ENCODE measurements around the gene LAMA2. TPM values are rescaled to one million over a fixed set of nuclear protein-coding genes. Genes with fewer than 3 reads are reported as not detected.

The LAMA2 gene
- 10 to 100 TPM; 30.8 to 46.0 (median 32.6) TPM for polyA plus RNA-seq (ENCODE audit: insufficient read length in 4 of 4)

GRCh38 chr6:128882991-128883611 lies at the start of gene LAMA2:
TSS of gene LAMA2 (plus strand) at chr6:128883138. CDS start at chr6:128883246, 108 bp downstream.
- DNase-seq (ENCODE audit: low read depth in 4 of 4, low spot score in 3 of 4) = peak; percentile 57 to 68 (median 61)

- DNase-seq (ENCODE audit: low read depth in 4 of 4, low spot score in 3 of 4) = no peak
Measured at GRCh38 chr6:128836761-128837160, 46.2 kb upstream of the LAMA2 start.

GRCh38 chr6:128841518-128841917 lies 41.4 kb upstream of the LAMA2 start:
- DNase-seq (ENCODE audit: low read depth in 4 of 4, low spot score in 3 of 4) = no peak

GRCh38 chr6:128844598-128844997 lies 38.3 kb upstream of the LAMA2 start:
- DNase-seq (ENCODE audit: low read depth in 4 of 4, low spot score in 3 of 4) = no peak

GRCh38 chr6:128847431-128848210 lies 35.3 kb upstream of the LAMA2 start:
- no peak for DNase-seq (ENCODE audit: low read depth in 4 of 4, low spot score in 3 of 4)

- no peak for DNase-seq (ENCODE audit: low read depth in 4 of 4, low spot score in 3 of 4)
Measured at GRCh38 chr6:128848212-128848935, 34.6 kb upstream of the LAMA2 start.

- no peak for DNase-seq (ENCODE audit: low read depth in 4 of 4, low spot score in 3 of 4)
Measured at GRCh38 chr6:128855581-128856085, 27.3 kb upstream of the LAMA2 start.

GRCh38 chr6:128857806-128858205 lies 25.1 kb upstream of the LAMA2 start:
- no peak for DNase-seq (ENCODE audit: low read depth in 4 of 4, low spot score in 3 of 4)

GRCh38 chr6:128860782-128861181 lies 22.2 kb upstream of the LAMA2 start:
- no peak for DNase-seq (ENCODE audit: low read depth in 4 of 4, low spot score in 3 of 4)

- no peak for DNase-seq (ENCODE audit: low read depth in 4 of 4, low spot score in 3 of 4)
Measured at GRCh38 chr6:128863983-128864382, 19.0 kb upstream of the LAMA2 start.

GRCh38 chr6:128870746-128871145 lies 12.2 kb upstream of the LAMA2 start:
- no peak for DNase-seq (ENCODE audit: low read depth in 4 of 4, low spot score in 3 of 4)

- no peak for DNase-seq (ENCODE audit: low read depth in 4 of 4, low spot score in 3 of 4)
Measured at GRCh38 chr6:128874863-128875262, 8.1 kb upstream of the LAMA2 start.

GRCh38 chr6:128882560-128882959 lies 378 bp upstream of the LAMA2 start:
- no peak for DNase-seq (ENCODE audit: low read depth in 4 of 4, low spot score in 3 of 4)

GRCh38 chr6:128883906-128884305 lies 968 bp downstream of the LAMA2 start:
- no peak for DNase-seq (ENCODE audit: low read depth in 4 of 4, low spot score in 3 of 4)

- DNase-seq (ENCODE audit: low read depth in 4 of 4, low spot score in 3 of 4) = no peak
Measured at GRCh38 chr6:128885381-128885780, 2.4 kb downstream of the LAMA2 start.

GRCh38 chr6:128886706-128887105 lies 3.8 kb downstream of the LAMA2 start:
- DNase-seq (ENCODE audit: low read depth in 4 of 4, low spot score in 3 of 4) = no peak

GRCh38 chr6:128888444-128889175 lies 5.7 kb downstream of the LAMA2 start:
- no peak for DNase-seq (ENCODE audit: low read depth in 4 of 4, low spot score in 3 of 4)

- no peak for DNase-seq (ENCODE audit: low read depth in 4 of 4, low spot score in 3 of 4)
Measured at GRCh38 chr6:128889870-128890269, 6.9 kb downstream of the LAMA2 start.

- DNase-seq (ENCODE audit: low read depth in 4 of 4, low spot score in 3 of 4) = no peak
Measured at GRCh38 chr6:128892079-128892478, 9.1 kb downstream of the LAMA2 start.

GRCh38 chr6:128899341-128900050 lies 16.6 kb downstream of the LAMA2 start:
- no peak for DNase-seq (ENCODE audit: low read depth in 4 of 4, low spot score in 3 of 4)
